Measurements from ENCODE around the gene NPR2.

DNA sequence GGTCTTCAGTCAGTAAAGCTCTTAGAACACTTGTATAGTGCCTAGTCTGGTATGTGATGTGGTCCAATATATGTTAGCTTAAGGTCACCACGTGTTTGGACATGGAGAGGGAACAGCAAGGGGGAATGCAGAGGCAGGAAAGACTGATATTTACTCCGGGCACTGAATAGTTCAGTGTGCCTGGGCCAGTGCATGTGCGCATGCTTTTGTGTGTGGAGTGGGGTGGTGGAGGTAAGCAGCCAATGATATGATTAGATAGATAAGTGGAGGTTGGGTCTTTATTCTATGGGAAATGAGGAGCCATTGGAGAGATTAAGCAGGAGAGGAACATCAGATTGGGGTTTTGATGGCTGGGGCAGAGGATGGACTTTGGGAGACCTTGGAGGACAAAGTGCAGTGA lies 64.8 kb downstream of the NPR2 start:
- TF ChIP-seq, protein P1, sequence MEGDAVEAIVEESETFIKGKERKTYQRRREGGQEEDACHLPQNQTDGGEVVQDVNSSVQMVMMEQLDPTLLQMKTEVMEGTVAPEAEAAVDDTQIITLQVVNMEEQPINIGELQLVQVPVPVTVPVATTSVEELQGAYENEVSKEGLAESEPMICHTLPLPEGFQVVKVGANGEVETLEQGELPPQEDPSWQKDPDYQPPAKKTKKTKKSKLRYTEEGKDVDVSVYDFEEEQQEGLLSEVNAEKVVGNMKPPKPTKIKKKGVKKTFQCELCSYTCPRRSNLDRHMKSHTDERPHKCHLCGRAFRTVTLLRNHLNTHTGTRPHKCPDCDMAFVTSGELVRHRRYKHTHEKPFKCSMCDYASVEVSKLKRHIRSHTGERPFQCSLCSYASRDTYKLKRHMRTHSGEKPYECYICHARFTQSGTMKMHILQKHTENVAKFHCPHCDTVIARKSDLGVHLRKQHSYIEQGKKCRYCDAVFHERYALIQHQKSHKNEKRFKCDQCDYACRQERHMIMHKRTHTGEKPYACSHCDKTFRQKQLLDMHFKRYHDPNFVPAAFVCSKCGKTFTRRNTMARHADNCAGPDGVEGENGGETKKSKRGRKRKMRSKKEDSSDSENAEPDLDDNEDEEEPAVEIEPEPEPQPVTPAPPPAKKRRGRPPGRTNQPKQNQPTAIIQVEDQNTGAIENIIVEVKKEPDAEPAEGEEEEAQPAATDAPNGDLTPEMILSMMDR (IDR thresholded peaks at IDR 0.05), result no peak
- TF ChIP-seq FOXJ3 (CRISPR knock-in tag; IDR thresholded peaks at IDR 0.05; ENCODE audit: borderline replicate concordance) (no peak), SP1 (CRISPR knock-in tag; conservative IDR thresholded peaks at IDR 0.05) (no peak)
- TF ChIP-seq, protein P2, sequence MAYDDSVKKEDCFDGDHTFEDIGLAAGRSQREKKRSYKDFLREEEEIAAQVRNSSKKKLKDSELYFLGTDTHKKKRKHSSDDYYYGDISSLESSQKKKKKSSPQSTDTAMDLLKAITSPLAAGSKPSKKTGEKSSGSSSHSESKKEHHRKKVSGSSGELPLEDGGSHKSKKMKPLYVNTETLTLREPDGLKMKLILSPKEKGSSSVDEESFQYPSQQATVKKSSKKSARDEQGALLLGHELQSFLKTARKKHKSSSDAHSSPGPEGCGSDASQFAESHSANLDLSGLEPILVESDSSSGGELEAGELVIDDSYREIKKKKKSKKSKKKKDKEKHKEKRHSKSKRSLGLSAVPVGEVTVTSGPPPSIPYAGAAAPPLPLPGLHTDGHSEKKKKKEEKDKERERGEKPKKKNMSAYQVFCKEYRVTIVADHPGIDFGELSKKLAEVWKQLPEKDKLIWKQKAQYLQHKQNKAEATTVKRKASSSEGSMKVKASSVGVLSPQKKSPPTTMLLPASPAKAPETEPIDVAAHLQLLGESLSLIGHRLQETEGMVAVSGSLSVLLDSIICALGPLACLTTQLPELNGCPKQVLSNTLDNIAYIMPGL (CRISPR knock-in tag; IDR thresholded peaks at IDR 0.05), result no peak

All from WTC11 (cell line).